ENCODE results near the gene SPP2. TPM values are rescaled to one million over a fixed set of nuclear protein-coding genes. Genes with fewer than 3 reads are reported as not detected.

The SPP2 gene
- total and polyA plus RNA-seq, 2 of the 8 experiments (the other 6 are each of a cell fraction or from before 2014, with no cell fraction given), result not detected

DNA sequence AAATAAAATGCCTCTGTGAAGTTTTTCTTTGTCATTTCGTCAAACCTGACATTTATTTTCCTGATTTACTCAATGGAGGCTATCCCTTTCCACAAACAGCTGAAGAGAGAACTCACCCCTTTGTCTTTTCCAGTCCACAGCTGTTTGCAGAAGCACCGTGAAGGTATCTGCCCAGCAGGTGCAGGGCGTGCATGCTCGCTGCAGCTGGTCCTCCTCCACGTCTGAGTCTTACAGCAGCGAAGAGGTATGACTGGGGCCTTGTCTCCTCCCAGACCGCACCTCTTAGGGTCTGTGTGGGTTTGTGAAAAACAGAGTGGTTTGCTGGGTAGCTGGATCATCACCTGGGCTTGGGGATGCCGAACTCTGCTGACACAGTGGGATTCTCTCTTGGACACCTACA, 9.7 kb downstream of the SPP2 start:
- peaks cover 0 to 2% (median 0%) of the 10 kb centered on the region in 4 experiments; a peak in 1 of 7 replicates for H3K4me1 ChIP-seq (replicated peaks in 1 of 4; ENCODE audit: control insufficient read depth in 3 of 4, insufficient read depth in 4 of 4, low read length in 3 of 4)
- H2BK20ac ChIP-seq (ENCODE audit: low read length), result no peak overlapping the region
- H3K27ac ChIP-seq (ENCODE audit: low read depth, low read length), result no peak overlapping the region
- TF ChIP-seq TBP (IDR thresholded peaks at IDR 0.05; ENCODE audit: low read depth, low read length) (no peak), HDAC6 (IDR thresholded peaks at IDR 0.05; ENCODE audit: low read depth, low read length) (no peak), ASH2L (IDR thresholded peaks at IDR 0.05; ENCODE audit: low read length) (no peak), CHD2 (IDR thresholded peaks at IDR 0.05; ENCODE audit: low read length) (no peak), EGR1 (IDR thresholded peaks at IDR 0.05; ENCODE audit: borderline replicate concordance, low read depth, low read length) (no peak), SP2 (IDR thresholded peaks at IDR 0.05; ENCODE audit: low read length) (no peak), GTF2F1 (IDR thresholded peaks at IDR 0.05; ENCODE audit: borderline replicate concordance, low read depth, low read length) (no peak), TEAD4 (IDR thresholded peaks at IDR 0.05; ENCODE audit: low read depth, low read length) (no peak), SIRT6 (IDR thresholded peaks at IDR 0.05; ENCODE audit: low read length) (no peak), TCF12 (IDR thresholded peaks at IDR 0.05; ENCODE audit: low read depth, low read length) (no peak), RNF2 (IDR thresholded peaks at IDR 0.05; ENCODE audit: borderline replicate concordance, low read depth, low read length, missing control alignments, poor library complexity, severe bottlenecking) (no peak), FOSL1 (IDR thresholded peaks at IDR 0.05; ENCODE audit: insufficient read depth, low read depth, low read length) (no peak), RXRA (IDR thresholded peaks at IDR 0.05; ENCODE audit: insufficient read depth, low read depth, low read length) (no peak), RFX5 (IDR thresholded peaks at IDR 0.05; ENCODE audit: borderline replicate concordance, low read depth, low read length) (no peak), SP4 (IDR thresholded peaks at IDR 0.05; ENCODE audit: low read length) (no peak)
- TF ChIP-seq, protein P1, sequence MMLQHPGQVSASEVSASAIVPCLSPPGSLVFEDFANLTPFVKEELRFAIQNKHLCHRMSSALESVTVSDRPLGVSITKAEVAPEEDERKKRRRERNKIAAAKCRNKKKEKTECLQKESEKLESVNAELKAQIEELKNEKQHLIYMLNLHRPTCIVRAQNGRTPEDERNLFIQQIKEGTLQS (IDR thresholded peaks at IDR 0.05; ENCODE audit: insufficient read depth, low read depth, low read length), result no peak
- H3K18ac ChIP-seq (ENCODE audit: extremely low read depth, low read length), result no peak overlapping the region
- no peak overlapping the region for H3K14ac ChIP-seq (ENCODE audit: insufficient read length)
- H2BK120ac ChIP-seq (replicated peaks; ENCODE audit: low read depth, low read length), result no peak overlapping the region
- no peak overlapping the region for H2BK15ac ChIP-seq (ENCODE audit: low read length)
- no peak overlapping the region for H4K91ac ChIP-seq (replicated peaks; ENCODE audit: insufficient read length, low read length)
- H3K9ac ChIP-seq (replicated peaks in 1 of 4; ENCODE audit: extremely low read depth in 1 of 4, low read depth in 3 of 4, low read length in 3 of 4), result no peak overlapping the region
- no peak overlapping the region for H4K5ac ChIP-seq (ENCODE audit: insufficient read length, low read depth, low read length)
- no peaks in the 10 kb centered on the region for H3K36me3 ChIP-seq (ENCODE audit: control insufficient read depth in 2 of 4, insufficient read depth in 4 of 4, low read length in 3 of 4)
- H3K27me3 ChIP-seq (replicated peaks in 1 of 4; ENCODE audit: control insufficient read depth in 3 of 4, extremely low read depth in 1 of 4, insufficient read depth in 3 of 4, low read length in 3 of 4), result no peaks in the 10 kb centered on the region
- no peak overlapping the region for H2BK12ac ChIP-seq (ENCODE audit: low read depth, low read length)
- POLR2A ChIA-PET (ENCODE audit: partially characterized antibody), result no interaction called here
- H3K4me3 ChIP-seq (ENCODE audit: extremely low read depth in 1 of 4, insufficient read depth in 2 of 4, low read depth in 3 of 4, low read length in 4 of 4), result no peak overlapping the region
- no peaks in the 10 kb centered on the region for H3K79me2 ChIP-seq (ENCODE audit: control insufficient read depth in 1 of 2, insufficient read depth in 2 of 2, low read length in 2 of 2)
- H3K79me1 ChIP-seq (ENCODE audit: low read depth, low read length), result no peaks in the 10 kb centered on the region
- no peak overlapping the region for H3K56ac ChIP-seq (replicated peaks; ENCODE audit: insufficient read length, low read depth, low read length)
- H2BK5ac ChIP-seq (ENCODE audit: low read depth, low read length), result no peak overlapping the region
- H3K9me3 ChIP-seq (ENCODE audit: insufficient read depth in 2 of 2, low read depth in 1 of 2, low read length in 1 of 2), result no peaks in the 10 kb centered on the region
- no peaks in the 10 kb centered on the region; the same call in 1 of the 2 replicates for H3K23me2 ChIP-seq (ENCODE audit: low read depth, low read length)
- H3K4ac ChIP-seq (replicated peaks; ENCODE audit: insufficient read length, low read depth, low read length), result no peak overlapping the region
- no peak overlapping the region for H4K8ac ChIP-seq (ENCODE audit: extremely low read depth, insufficient read depth, low read length)
- H3K4me2 ChIP-seq (ENCODE audit: insufficient read depth in 1 of 2, low read depth in 2 of 2, low read length in 2 of 2), result no peak overlapping the region
- DNase-seq (ENCODE audit: low read depth in 1 of 2, low spot score in 2 of 2) (no peak), FAIRE-seq (no peak)
- no peak overlapping the region for H3K23ac ChIP-seq (ENCODE audit: insufficient read length)
- CTCF ChIA-PET (ENCODE audit: partially characterized antibody), result no interaction called here
- no peaks in the 10 kb centered on the region for H4K20me1 ChIP-seq (replicated peaks in 1 of 2; ENCODE audit: control insufficient read depth in 1 of 2, insufficient read depth in 2 of 2, low read length in 2 of 2)
- no peak overlapping the region for H2AK5ac ChIP-seq (ENCODE audit: low read depth, low read length)
- WGBS, 2 experiments (ENCODE audit: extremely low coverage in 1 of 2, insufficient coverage in 1 of 2, insufficient read length in 1 of 2, insufficient replicate concordance in 2 of 2, low coverage in 1 of 2, low lambda C conversion rate in 2 of 2, missing lambda C conversion rate in 1 of 2), result 90% methylated on average over 8 of the region's 8 CpGs; no CpG with 5 or more reads in 1 of the 2 experiments
- H2AFZ ChIP-seq (ENCODE audit: low read length), result no peak overlapping the region; the same call in 1 of the 2 replicates

All from H1 (cell line).